ENCODE results near the gene ISG15. TPM values are rescaled to one million over a fixed set of nuclear protein-coding genes. Genes with fewer than 3 reads are reported as not detected.

The ISG15 gene
- total and polyA plus RNA-seq, 2 of the 13 experiments (the other 11 are each of a cell fraction or from before 2014, with no cell fraction given) = 42.1 to 54.9 TPM

GRCh38 chr1:1058088-1058905 lies 45.0 kb downstream of the ISG15 start (continued):
- TF ChIP-seq ZNF407 (CRISPR knock-in tag; IDR thresholded peaks at IDR 0.05; ENCODE audit: not compliant biosample characterization) (peak; percentile 13), ZNF773 (CRISPR knock-in tag; IDR thresholded peaks at IDR 0.05; ENCODE audit: borderline replicate concordance) (no peak), ZNF572 (CRISPR knock-in tag; IDR thresholded peaks at IDR 0.05) (peak; percentile 50; the same call in 1 of the 2 replicates), ZNF224 (CRISPR knock-in tag; IDR thresholded peaks at IDR 0.05) (no peak), KLF16 (CRISPR knock-in tag; IDR thresholded peaks at IDR 0.05) (peak in 1 of 2 experiments; percentile 56; a peak in 1 of 4 replicates), TFAP4 (IDR thresholded peaks at IDR 0.05; ENCODE audit: borderline replicate concordance, low read depth) (peak; percentile 10; the same call in 1 of the 2 replicates), AGO2 (optimal IDR thresholded peaks at IDR 0.05; ENCODE audit: low read depth, low read length) (peak; percentile 58), HHEX (CRISPR knock-in tag; IDR thresholded peaks at IDR 0.05) (no peak)

All from HepG2 (cell line).